GM12892 (cell line): ENCODE results near the gene SRR.

ENCODE experiments used
- DNase-seq: peaks from one replicate; pipeline ENCODE4 v3.0.0; 2011; ENCODE audit not compliant: insufficient read length
- FAIRE-seq: peaks from 2 replicates; lab custom pipeline; 2011; peaks lifted over from hg19 to GRCh38; lab: Jason Lieb, UNC
- POLR2A ChIP-seq: IDR thresholded peaks from 2 replicates; pipeline ENCODE4 v1.6.1; 2011; ENCODE audit warnings: low read depth, low read length, control low read depth
- POLR2AphosphoS5 ChIP-seq: IDR thresholded peaks from 2 replicates; pipeline ENCODE4 v1.6.1; 2011; ENCODE audit warnings: low read depth, low read length, control low read depth
- TAF1 ChIP-seq: IDR thresholded peaks from 2 replicates; pipeline ENCODE4 v1.6.1; 2011; ENCODE audit warnings: low read depth, mild to moderate bottlenecking, control low read depth, low read length, borderline replicate concordance

SRR gene

GRCh38 chr17:2357931-2358434 is 54.2 kb downstream of the SRR start:
- DNase-seq = no peak
- no peak for TF ChIP-seq TAF1
- TF ChIP-seq POLR2AphosphoS5 = no peak
- TF ChIP-seq POLR2A = no peak
- no peak for FAIRE-seq

GRCh38 chr17:2361010-2361760 is 57.4 kb downstream of the SRR start:
- DNase-seq (no peak), FAIRE-seq (no peak)
- TF ChIP-seq TAF1 (no peak), POLR2AphosphoS5 (no peak), POLR2A (no peak)

DNA sequence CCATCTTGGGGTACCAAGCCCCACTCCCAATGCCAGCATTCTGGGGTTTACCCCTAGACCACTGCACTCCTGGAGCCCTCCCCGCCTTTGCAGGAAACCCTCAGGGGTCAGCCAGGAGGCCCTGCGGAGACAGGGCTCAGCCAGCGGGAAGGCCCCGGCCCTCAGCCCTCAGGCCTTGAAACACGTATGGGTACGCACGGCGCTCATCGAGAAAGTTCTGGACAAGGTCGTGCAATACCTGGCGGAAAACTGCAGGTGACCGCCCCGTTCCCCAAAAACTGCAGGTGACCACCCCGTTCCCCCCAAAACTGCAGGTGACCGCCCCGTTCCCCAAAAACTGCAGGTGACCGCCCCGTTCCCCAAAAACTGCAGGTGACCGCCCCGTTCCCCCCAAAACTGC is 58.3 kb downstream of the SRR start:
- no peak for FAIRE-seq
- TF ChIP-seq POLR2AphosphoS5 (no peak), TAF1 (no peak), POLR2A (no peak)
- DNase-seq = no peak

DNA sequence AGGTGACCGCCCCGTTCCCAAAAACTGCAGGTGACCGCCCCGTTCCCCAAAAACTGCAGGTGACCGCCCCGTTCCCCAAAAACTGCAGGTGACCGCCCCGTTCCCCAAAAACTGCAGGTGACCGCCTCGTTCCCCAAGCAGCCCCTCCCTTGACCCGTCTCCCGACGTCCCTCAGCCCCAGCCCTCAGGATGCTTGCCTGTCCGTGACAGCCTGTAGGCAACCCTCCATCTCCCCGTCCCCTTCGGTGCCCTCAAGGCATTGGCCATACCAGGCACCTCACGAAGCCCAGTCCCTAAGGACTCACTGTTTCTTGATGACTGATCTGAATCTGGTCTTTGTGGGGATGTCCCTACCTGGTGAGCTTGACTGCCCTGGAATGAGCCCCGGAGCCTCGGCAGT is 58.7 kb downstream of the SRR start:
- TF ChIP-seq TAF1 (no peak), POLR2A (no peak), POLR2AphosphoS5 (no peak)
- FAIRE-seq = no peak
- no peak for DNase-seq

- FAIRE-seq = no peak
- DNase-seq = no peak
- TF ChIP-seq POLR2AphosphoS5 (no peak), TAF1 (no peak), POLR2A (no peak)
These were observed 59.1 kb downstream of the SRR start for GRCh38 chr17:2362881-2363280.

DNA sequence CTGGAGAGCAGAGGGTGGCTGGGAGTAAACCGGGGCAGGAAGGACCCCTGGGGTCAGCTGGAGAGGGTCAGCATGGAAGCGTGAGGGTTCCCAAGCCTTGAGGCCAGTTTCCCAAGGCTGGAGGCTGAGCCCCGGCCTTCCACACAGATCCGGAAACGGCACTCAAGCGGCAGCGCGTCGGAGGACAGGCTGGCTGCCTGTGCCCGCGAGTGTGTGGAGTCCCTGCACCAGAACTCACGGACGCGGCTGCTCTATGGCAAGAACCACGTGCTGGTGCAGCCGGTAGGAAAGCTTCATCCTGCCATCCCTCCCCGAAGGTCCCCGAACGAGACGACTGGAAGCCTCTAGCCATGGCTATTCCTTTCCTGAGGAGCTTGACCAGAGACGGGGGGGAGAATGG is 59.6 kb downstream of the SRR start:
- FAIRE-seq (no peak), DNase-seq (no peak)
- no peak for TF ChIP-seq POLR2AphosphoS5
- no peak for TF ChIP-seq POLR2A
- no peak for TF ChIP-seq TAF1

- DNase-seq (no peak), FAIRE-seq (no peak)
- TF ChIP-seq POLR2A (no peak), POLR2AphosphoS5 (no peak), TAF1 (no peak)
These were observed 60.4 kb downstream of the SRR start for GRCh38 chr17:2363851-2364762.

GRCh38 chr17:2364763-2365116 is 61.0 kb downstream of the SRR start:
- TF ChIP-seq POLR2A (no peak), TAF1 (no peak), POLR2AphosphoS5 (no peak)
- no peak for FAIRE-seq
- no peak for DNase-seq

- DNase-seq (no peak), FAIRE-seq (no peak)
- TF ChIP-seq POLR2A (no peak), TAF1 (no peak), POLR2AphosphoS5 (no peak)
These were observed 61.4 kb downstream of the SRR start for GRCh38 chr17:2365132-2365531.

DNA sequence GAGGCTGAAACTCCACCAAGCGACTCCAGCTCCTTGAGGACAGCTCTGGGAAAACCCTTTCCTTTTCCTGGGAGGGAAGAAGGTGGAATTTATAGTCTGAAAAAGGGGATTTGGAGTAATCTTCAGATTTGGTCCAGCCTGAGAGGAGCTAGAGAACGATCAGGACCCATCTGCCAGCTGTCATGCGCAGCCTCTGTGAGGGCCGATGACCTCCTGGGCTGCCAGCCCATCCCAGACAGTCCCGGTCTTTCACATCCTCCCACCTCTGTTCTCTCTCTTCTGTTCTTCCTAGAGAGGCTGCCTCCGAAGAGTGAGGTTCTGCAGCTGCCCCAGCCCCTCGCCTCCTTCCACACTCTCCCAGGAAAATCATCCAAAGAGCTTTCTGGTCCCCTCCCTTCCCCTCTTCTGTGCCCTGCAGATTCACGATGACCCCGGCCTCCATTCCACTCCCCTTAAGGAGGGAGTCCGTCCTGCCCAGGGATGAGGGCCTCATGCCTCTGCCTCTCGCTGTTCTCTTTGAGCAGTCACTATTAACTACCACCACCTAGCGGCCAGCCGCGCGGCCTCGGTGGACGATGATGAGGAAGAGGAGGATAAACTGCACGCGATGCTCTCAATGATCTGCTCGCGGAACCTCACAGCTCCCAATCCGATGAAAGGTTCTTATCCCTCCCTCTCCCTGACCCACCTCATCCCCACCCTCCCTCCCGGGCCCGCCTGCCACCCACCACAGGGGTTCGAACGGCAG is 63.2 kb downstream of the SRR start:
- no peak for DNase-seq
- no peak for TF ChIP-seq TAF1
- no peak for TF ChIP-seq POLR2AphosphoS5
- TF ChIP-seq POLR2A = no peak
- FAIRE-seq = no peak

- FAIRE-seq = no peak
- no peak for DNase-seq
- TF ChIP-seq POLR2A (no peak), TAF1 (no peak), POLR2AphosphoS5 (no peak)
These were observed 64.6 kb downstream of the SRR start for GRCh38 chr17:2368359-2368758.

DNA sequence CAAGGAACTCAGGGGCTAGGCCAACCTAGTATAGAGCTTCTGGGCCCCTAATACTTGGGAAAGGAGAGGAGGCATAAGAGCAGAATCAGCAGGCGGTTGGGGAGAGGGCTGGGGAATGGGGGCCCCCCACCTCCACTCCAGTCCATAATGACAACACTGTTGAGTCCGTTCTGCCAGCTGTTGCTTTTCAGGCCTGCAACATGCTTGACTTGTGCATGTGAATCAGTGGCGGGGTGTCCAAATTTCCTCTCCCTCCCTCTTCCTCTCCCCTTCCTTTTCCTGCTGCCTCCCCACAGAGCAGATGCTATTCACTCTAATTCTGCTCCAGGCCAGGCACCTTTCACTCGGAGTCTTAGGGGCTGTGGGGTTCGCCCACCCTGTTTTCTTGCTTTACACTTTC is 65.3 kb downstream of the SRR start:
- TF ChIP-seq POLR2A = no peak
- no peak for TF ChIP-seq TAF1
- no peak for TF ChIP-seq POLR2AphosphoS5
- DNase-seq = no peak
- no peak for FAIRE-seq
